ENCODE results near the gene AGBL1.

Gene AGBL1

GRCh38 chr15:86163816-86164215 is 84.1 kb downstream of the AGBL1 start:
- DNase-seq (ENCODE audit: low spot score) = no peak

DNA sequence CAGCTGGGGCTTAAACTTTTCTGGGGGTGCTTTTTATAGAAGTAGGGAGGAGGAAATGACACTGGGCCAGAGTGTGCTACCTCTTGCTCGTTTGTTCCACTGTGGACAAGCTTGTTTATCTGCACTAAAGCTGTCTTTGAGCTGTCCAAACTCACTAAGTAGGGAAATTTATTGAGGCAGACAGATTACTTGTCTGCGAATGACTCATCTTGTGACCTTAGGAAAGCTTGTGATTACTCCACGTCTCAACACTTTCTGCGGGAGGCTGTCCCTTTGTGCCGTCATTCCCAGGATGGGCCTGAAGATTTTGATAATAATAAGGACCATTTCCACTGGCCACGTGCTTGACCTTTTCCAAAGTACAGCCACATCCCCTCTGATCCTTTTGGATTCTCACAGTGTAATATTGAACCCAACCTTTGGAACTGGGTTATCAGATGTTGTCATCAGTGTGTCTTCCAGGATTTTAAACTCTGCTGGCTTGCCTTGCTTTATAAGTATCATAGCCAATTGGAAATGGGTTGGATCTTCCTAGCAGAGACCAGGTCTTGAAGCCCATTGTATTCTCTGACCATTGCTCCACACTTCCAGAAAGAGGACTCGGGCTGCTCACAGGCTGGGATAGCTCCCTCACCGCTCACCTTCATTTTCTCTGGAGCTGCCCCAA is 84.7 kb downstream of the AGBL1 start:
- no peak for DNase-seq (ENCODE audit: low spot score)

DNA sequence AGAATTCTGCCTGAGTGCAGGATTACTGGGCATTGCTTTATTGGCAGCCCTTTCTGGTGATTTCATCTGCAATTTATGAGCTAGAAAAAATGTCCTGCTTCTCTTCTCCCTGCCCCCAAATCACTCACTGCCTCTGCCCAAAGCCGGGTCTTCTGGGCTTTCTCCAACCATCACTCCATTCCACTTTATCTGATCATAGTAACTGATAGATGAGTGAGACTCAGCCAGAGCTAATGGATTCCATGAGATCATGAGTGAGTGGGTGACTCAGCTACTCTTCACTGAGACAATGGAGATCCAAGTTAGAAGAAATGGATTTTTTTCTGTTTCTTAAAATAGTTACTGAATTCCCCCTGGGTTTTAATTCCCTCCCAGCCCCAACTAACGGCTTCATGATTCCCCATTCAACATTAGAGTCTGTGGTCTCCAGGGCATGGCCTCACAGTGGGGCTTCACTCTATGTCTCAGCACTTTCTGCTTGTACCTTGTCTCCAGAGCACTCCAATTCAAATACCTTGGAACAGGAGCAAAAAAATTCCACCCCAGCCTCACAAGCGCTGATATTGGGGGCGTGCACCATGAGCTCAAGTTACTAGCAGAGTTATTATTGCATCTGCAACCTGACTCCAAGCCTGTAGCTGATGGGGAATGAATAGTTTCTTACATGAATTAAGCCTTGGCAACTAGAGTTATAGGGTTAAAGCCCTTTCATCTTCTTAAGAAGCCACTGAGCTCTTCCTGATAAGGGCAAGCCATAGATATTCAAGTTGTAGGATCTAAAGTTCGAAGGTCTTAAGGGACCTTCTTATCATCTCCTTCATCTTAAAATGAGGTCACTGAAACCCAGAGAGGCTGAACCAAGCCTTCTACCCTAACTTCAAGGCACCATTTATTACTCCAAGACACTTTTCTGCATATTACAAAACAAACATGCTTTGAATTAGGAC is 85.9 kb downstream of the AGBL1 start:
- no peak for DNase-seq (ENCODE audit: low spot score)

GRCh38 chr15:86167841-86168240 is 88.2 kb downstream of the AGBL1 start:
- DNase-seq (ENCODE audit: low spot score) = no peak

DNA sequence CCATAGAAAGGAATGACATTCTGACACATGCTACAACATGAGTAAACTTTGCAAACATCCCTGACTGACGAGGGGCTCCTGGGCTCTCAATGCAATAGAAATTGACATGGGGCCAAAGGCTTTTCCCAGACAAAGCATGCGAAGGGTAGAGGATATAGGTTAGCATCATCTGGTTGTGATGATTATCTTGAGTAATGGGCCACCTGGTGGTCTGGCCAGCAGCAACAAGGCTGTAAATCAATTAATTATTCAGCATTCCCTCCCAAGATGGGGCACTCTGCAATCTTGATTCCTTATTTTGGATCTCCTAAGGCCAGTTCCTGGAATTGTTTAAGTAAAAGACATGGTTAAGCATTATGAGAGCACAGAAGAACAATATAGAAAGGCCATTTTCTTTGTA is 99.2 kb downstream of the AGBL1 start:
- no peak for DNase-seq (ENCODE audit: low spot score)

DNA sequence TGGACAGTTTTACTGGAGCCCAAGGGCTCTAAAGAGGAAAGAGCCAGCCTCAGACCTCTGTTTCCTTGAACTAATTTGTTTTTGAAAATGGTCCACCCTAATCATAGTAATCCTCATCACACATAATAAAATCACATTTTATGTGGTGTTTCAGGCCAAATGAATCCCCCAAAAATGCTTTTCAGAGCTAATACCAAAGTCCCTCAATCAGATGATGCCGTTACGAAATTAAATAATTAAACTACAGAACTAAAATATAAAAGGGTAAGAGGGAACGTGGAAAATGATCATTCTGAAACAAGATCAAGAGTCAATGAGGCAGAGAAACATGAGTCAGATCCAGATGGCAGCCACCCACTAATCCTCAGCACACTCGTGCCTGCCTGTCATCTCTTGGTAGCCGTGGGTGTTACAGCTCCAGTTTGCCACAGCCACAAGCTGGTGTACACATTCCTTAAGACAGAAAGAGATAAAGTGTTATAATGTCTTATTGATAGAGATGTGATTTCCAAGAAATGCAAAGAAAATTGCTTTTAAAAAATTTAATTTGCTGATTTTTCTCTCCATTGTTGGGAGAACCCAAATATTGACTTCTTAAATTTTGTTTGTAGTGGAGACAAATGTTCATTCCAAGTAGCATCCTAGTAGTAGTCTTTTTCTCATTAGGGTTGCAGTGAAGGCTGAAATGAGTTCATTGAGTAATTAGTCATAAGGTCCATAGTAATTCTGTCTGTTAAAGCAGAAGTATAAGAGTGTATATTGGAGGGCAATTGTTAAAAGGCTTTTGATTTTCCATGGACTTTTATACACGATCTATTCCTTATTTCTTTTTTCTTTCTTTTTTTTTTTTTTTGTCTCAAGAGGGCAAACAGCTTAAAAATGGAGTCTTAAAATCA is 104.2 kb downstream of the AGBL1 start:
- DNase-seq (ENCODE audit: low spot score) = no peak

DNA sequence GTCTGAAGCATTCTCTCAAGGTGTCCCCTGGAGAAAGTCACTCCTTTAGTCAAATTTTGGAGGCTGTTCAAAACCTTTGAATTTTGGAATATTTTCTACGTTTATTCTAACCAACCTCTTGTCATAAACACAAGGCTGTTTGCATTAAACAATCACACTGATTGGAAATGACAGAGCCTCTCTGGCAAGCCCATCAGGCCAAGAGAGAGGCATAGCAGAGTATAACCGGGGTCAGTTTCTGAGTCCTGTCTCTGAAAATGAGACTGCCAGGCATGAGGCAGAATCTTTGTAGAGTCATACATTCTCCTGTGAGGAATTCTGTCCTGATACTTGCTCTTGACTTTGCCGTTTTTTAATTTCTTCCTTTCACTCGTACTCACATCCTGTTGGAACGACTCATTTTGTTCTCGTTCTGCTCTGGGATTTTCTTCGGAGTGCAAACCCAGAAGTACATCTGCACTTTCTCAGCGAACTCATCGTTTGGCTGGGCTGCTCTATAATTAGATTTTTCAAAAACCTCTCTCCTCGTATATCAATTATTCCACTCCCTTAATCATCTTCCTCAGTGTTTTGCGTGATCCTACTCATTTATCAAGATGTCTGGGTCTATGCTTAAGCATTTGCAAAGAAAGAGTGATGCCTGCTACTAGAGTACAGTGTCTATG is 114.2 kb downstream of the AGBL1 start:
- no peak for DNase-seq (ENCODE audit: low spot score)

DNA sequence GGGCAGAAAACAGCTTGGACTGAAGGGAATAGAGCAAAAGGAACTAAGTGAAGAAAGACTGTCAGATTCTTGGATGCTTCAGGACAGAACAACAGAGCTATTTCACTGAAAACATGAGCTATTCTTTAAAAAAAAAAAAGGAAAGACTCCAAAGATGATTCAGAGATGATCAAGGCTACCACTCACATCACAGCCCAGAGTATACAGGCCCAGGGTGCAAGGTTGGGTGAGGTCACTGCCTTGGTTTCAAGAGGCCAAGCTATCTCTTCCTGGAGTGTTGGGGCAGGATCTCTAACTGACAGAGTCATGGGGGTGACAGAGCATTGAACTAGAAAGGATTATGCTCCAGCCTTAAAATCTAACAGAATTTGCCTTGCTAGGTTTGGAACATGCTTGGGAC is 118.1 kb downstream of the AGBL1 start:
- no peak for DNase-seq (ENCODE audit: low spot score)

DNA sequence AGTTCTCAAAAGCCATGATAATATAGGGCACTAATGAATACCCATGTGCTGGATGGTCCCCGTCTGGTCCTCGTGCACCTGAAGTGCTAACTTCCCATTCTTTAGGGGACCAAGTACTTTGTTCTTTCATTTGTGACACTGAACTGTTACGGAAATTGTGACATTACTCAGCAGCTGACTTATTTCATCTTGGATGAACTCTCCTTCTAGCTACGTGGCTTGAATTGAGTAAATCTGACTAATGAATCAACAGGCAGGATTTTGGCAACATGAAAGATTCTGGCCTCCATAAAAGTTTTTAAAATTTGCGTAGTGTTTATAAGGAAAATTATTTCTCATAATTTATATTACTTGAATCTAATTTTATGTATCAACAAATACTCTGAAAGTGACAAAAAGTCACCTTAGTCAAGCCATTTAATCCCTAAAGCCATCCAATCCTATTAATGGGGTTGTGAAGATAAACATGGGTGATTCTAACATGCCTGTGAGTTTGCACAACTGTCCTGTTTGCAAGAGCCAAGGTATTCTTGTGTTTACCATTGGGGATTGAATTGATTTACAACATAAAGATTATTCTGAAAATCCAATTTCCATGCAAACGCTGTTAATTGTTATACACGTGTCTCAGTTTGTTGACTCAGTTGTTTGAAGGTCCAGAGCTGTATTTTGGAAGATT is 119.9 kb downstream of the AGBL1 start:
- DNase-seq (ENCODE audit: low spot score) = no peak

- DNase-seq (ENCODE audit: low spot score) = no peak
These were observed 121.8 kb downstream of the AGBL1 start for GRCh38 chr15:86201313-86202008.

DNA sequence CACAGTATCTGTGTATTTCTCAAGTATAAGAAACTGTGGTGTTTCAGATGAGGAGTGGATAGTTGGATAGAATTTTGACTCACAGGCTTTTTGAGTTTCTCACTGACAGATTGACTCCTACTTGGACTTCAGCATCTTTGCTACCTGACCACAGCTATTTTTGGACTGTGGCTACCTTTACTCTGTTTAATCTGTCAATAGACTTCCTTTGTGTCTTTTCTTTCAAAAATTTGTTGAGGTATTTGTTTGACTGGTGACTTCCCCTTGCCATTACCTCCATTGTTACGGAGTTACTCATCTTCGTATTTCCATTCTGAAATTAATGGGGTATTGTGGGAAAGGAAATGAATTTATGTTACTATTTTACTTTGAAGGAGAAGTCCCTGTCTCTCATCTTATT is 123.8 kb downstream of the AGBL1 start:
- no peak for DNase-seq (ENCODE audit: low spot score)

GRCh38 chr15:86205096-86205495 is 125.4 kb downstream of the AGBL1 start:
- no peak for DNase-seq (ENCODE audit: low spot score)

DNA sequence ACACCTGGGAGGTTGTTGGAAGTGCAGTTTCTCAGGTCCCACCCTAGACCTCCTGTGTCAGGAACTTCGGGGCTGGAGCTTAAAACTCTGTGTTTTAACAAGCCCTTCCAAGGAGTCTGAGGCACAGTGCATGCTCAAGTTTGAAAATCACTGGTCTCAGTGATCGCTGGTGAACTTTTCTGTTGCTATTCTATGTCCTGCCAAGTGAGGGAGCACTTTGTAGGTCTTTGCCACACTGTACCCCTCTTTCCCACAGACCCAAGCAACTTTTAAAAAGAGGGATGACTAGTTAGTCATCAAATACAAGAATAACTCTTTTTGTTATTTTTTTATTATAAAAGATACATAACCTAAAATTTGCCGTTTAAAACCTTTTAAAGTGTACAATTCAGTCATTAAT is 133.7 kb downstream of the AGBL1 start:
- no peak for DNase-seq (ENCODE audit: low spot score)

GRCh38 chr15:86213888-86214287 is 134.2 kb downstream of the AGBL1 start:
- no peak for DNase-seq (ENCODE audit: low spot score)

DNA sequence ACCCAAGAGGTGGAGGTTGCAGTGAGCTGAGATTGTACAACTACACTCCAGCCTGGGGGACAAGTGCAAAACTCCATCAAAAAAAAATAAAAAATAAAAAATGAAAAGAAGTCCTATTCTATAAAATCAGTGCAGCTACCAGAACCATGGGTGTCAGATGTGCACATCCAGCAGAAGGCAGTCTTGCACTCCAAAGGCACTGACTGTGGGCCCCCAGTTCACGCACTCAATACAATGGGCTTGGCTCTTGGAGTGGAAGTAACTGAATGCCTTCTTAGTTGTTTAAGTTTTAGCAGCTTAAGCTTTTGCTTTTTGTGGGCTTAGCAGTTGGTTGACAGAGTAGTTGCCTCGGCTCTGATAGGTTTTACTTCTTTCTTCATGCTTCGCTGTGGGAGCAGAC is 141.4 kb downstream of the AGBL1 start:
- no peak for DNase-seq (ENCODE audit: low spot score)

- no peak for DNase-seq (ENCODE audit: low spot score)
These were observed 149.6 kb downstream of the AGBL1 start for GRCh38 chr15:86229306-86229705.

- DNase-seq (ENCODE audit: low spot score) = no peak
These were observed 150.3 kb downstream of the AGBL1 start for GRCh38 chr15:86229936-86230335.

DNA sequence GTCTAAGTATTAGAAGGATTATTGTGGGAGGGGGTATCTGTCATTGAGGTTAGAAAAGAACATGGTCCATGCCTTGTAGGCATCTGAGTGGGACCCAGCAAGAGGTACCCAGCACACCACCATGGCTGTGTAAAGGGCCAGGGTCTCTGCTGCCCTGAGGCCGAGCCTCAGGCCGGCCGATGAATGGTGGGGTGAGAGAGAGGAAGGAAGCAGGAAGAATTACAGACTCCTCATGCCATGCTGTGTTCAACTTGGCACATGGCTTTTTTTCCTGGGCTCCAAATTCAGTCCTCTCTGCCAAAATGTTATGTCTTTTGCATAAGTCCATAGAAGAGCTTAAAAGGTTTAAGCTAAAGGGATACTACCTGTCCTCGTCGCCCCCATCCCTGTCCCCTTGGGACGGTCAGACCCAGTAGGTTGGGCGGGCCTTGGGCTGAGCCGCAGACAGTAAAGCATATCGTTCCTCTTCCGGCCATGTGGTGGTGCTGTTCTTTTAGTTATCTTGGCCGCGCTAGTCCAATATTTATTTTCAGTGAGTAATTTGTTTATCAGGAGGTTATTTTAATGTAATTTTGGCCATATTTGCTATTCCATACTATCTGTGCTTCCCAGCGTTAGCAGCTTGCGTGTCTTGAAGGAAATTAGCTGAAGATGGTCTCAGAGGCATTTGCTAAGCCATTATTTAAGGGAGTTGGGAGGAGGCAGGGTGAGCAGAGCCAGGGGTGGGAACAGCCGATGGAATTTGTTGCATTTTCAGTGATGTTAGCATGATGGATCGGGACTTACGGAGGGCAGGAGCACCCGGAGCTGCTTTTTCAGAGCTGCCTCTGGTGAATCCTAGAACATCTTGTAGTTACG is 152.4 kb downstream of the AGBL1 start:
- DNase-seq (ENCODE audit: low spot score) = peak; percentile 40

DNA sequence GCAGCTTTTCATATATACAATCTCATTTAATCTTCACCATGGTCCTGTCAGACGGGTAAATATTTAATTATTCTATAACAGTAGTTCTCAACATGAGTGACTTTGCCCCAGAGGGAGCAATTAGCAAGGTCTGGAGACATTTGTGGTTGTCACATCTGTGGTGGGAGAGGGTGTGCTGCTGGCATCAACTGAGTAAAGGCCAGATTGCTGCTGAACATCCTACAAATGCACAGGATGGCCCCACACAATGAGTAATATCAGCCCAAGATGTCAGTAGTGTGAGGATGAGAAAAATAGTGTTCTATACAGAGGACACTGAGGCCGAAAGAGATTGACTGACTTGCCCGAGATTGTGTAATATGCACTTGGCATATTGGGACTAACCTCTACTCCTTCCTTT is 156.0 kb downstream of the AGBL1 start:
- DNase-seq (ENCODE audit: low spot score) = no peak

All from AG20443 (cell line).